CD4-positive, alpha-beta T cell treated with Interleukin-21 for 1 hour (primary cell): ENCODE measurements around the gene SUGCT.

ENCODE experiments used
- DNase-seq: peaks from one replicate; pipeline ENCODE4 v3.0.0-alpha.2; 2020

The SUGCT gene

GRCh38 chr7:40538281-40538680 is 403.5 kb downstream of the SUGCT start:
- no peak for DNase-seq

- DNase-seq = no peak
Observed at GRCh38 chr7:40541336-40541735, 406.5 kb downstream of the SUGCT start.

- no peak for DNase-seq
Observed at GRCh38 chr7:40542982-40543741, 408.4 kb downstream of the SUGCT start.

- no peak for DNase-seq
Observed at GRCh38 chr7:40544221-40544723, 409.5 kb downstream of the SUGCT start.

- DNase-seq = no peak
Observed at GRCh38 chr7:40544871-40545303, 410.1 kb downstream of the SUGCT start.

- DNase-seq = no peak
Observed at GRCh38 chr7:40545739-40546138, 410.9 kb downstream of the SUGCT start.

GRCh38 chr7:40546616-40547501 is 412.1 kb downstream of the SUGCT start:
- DNase-seq = no peak

- no peak for DNase-seq
Observed at GRCh38 chr7:40549372-40550039, 414.7 kb downstream of the SUGCT start.

GRCh38 chr7:40551685-40552576 is 417.1 kb downstream of the SUGCT start:
- DNase-seq = no peak

GRCh38 chr7:40560672-40561071 is 425.9 kb downstream of the SUGCT start:
- DNase-seq = no peak

- DNase-seq = no peak
Observed at GRCh38 chr7:40566879-40567278, 432.1 kb downstream of the SUGCT start.

- DNase-seq = no peak
Observed at GRCh38 chr7:40569326-40569725, 434.5 kb downstream of the SUGCT start.

- DNase-seq = no peak
Observed at GRCh38 chr7:40570223-40570622, 435.4 kb downstream of the SUGCT start.

- DNase-seq = no peak
Observed at GRCh38 chr7:40571796-40572195, 437.0 kb downstream of the SUGCT start.

GRCh38 chr7:40572810-40573465 is 438.1 kb downstream of the SUGCT start:
- DNase-seq = no peak

- DNase-seq = no peak
Observed at GRCh38 chr7:40579401-40579800, 444.6 kb downstream of the SUGCT start.

- DNase-seq = no peak
Observed at GRCh38 chr7:40580776-40581175, 446.0 kb downstream of the SUGCT start.

GRCh38 chr7:40582539-40582938 is 447.7 kb downstream of the SUGCT start:
- DNase-seq = no peak

- no peak for DNase-seq
Observed at GRCh38 chr7:40583667-40584444, 449.1 kb downstream of the SUGCT start.

GRCh38 chr7:40584667-40585433 is 450.0 kb downstream of the SUGCT start:
- DNase-seq = no peak
